GM12878 (cell line): Measurements from ENCODE around the gene VGF. TPM values are rescaled to one million over a fixed set of nuclear protein-coding genes. Genes with fewer than 3 reads are reported as not detected.

Experiments used
- ATF2 ChIP-seq: IDR thresholded peaks from 2 replicates; pipeline ENCODE4 v1.6.1; 2012; ENCODE audit warnings: low read length, inconsistent platforms
- CHD1 ChIP-seq: IDR thresholded peaks from 2 replicates; pipeline ENCODE4 v1.6.1; 2012; ENCODE audit warnings: low read depth, low read length, improper control_type of control experiment
- HDGF ChIP-seq: fragments of 450-650 bp; IDR thresholded peaks from 2 replicates; pipeline ENCODE4 v1.6.1; 2016; ENCODE audit warnings: antibody characterized with exemption
- JUND ChIP-seq: IDR thresholded peaks from 2 replicates; pipeline ENCODE4 v1.6.1; 2012; ENCODE audit warnings: low read depth, mild to moderate bottlenecking, low read length, improper control_type of control experiment, moderate library complexity
- NFXL1 ChIP-seq: fragments of 450-650 bp; IDR thresholded peaks from 2 replicates; pipeline ENCODE4 v1.6.1; 2017; ENCODE audit warnings: antibody characterized with exemption, mild to moderate bottlenecking, borderline replicate concordance
- NRF1 ChIP-seq: conservative IDR thresholded peaks from 2 replicates; pipeline ENCODE4 v1.6.1; 2011; ENCODE audit warnings: mild to moderate bottlenecking, low read depth, low read length, improper control_type of control experiment
- PKNOX1 ChIP-seq: fragments of 450-650 bp; IDR thresholded peaks from 2 replicates; pipeline ENCODE4 v1.6.1; 2016; ENCODE audit warnings: mild to moderate bottlenecking
- PRDM15 ChIP-seq: fragments of 450-650 bp; formaldehyde crosslinking; IDR thresholded peaks from 2 replicates; pipeline ENCODE4 v1.4.0; 2020; ENCODE audit warnings: mild to moderate bottlenecking, moderate library complexity
- RFX5 ChIP-seq: IDR thresholded peaks from 2 replicates; pipeline ENCODE4 v1.6.1; 2011; ENCODE audit warnings: low read depth, low read length, improper control_type of control experiment
- SKIL ChIP-seq: fragments of 450-650 bp; IDR thresholded peaks from 2 replicates; pipeline ENCODE4 v1.6.1; 2017; ENCODE audit warnings: mild to moderate bottlenecking, low read depth, inconsistent platforms; ENCODE audit not compliant: poor library complexity, severe bottlenecking
- SRF ChIP-seq, 2 experiments: IDR thresholded peaks; 2 replicates each; pipeline ENCODE4 v1.6.1; 2011; ENCODE audit warnings: low read depth in 2 of 2, low read length in 2 of 2, mild to moderate bottlenecking in 1 of 2, moderate library complexity in 1 of 2
- ZBTB11 ChIP-seq: fragments of 450-650 bp; formaldehyde crosslinking; IDR thresholded peaks from 2 replicates; pipeline ENCODE4 v1.5.0; 2022; ENCODE audit warnings: mild to moderate bottlenecking, missing genetic modification characterization
- ZBTB4 ChIP-seq: fragments of 450-650 bp; formaldehyde crosslinking; IDR thresholded peaks from 2 replicates; pipeline ENCODE4 v1.4.0; 2022; ENCODE audit warnings: mild to moderate bottlenecking, moderate library complexity
- polyA plus RNA-seq, 11 experiments: library from polyadenylated mRNA; depleted of rRNA in 4 of 11; unstranded in 6 of 11; stranded (reverse) in 5 of 11; fragments of >200 nt; fragmentation: Nextera tagmentation in 4 of 11; fragmentation: Illumina TruSeq in 1 of 11; extraction: Ambion mirVana in 4 of 11; extraction: Trizol in 1 of 11; gene quantifications; 1 replicate in 1 of 11; 2 replicates in 10 of 11; pipeline versions ENCODE4 v1.2.1 to v1.2.3, GENCODE V29; 2011 to 2016; ENCODE audit warnings: inconsistent platforms in 2 of 11, missing spikeins in 2 of 11, low read depth in 1 of 11
- total RNA-seq, 4 experiments: library from RNA; depleted of rRNA in 3 of 4; stranded (reverse); fragments of >200 nt in 3 of 4; fragmentation: Illumina TruSeq in 1 of 4; extraction: Trizol in 1 of 4; gene quantifications; 2 replicates each; pipeline versions ENCODE4 v1.2.1 to v1.2.3, GENCODE V29; 2013 to 2021

Gene VGF
- total and polyA plus RNA-seq, 10 of the 15 experiments (the other 5 are each of a cell fraction or from before 2014, with no cell fraction given), result 0.09 to 0.25 (median 0.17) TPM; not detected in 6

- TF ChIP-seq NFXL1 (no peak), PKNOX1 (peak; percentile 40; the same call in 1 of the 2 replicates), ZBTB4 (CRISPR knock-in tag) (no peak), JUND (no peak), HDGF (peak; percentile 71), NRF1 (peak; percentile 66), RFX5 (peak; percentile 77), PRDM15 (CRISPR knock-in tag) (no peak), SRF (IDR thresholded peaks at IDR 0.05; ENCODE audit: low read depth in 2 of 2, low read length in 2 of 2) (no peak), ATF2 (no peak), CHD1 (no peak), SKIL (no peak), ZBTB11 (CRISPR knock-in tag) (no peak)
These were observed 11.2 kb downstream of the VGF start, which contains the start of gene AP1S1 (continued) for GRCh38 chr7:101153969-101154692.
